Transverse colon (tissue), 4 donors: ENCODE results near the gene NPTN.

ENCODE experiments used
- CTCF ChIP-seq, 5 experiments: fragments of 200-600 bp in 3 of 5; fragments of 450-650 bp in 2 of 5; sonication (generic) in 3 of 5; IDR thresholded peaks; 1 replicate in 2 of 5; 2 replicates in 3 of 5; pipeline ENCODE4 v1.5.1; 2016 to 2017; ENCODE audit warnings: antibody characterized with exemption in 5 of 5, inconsistent platforms in 3 of 5, mild to moderate bottlenecking in 2 of 5, moderate library complexity in 1 of 5
- POLR2AphosphoS5 ChIP-seq, 3 donors: sonication (generic); formaldehyde crosslinking; IDR thresholded peaks; one replicate each; pipeline ENCODE4 v1.6.1; 2016; ENCODE audit warnings: antibody characterized with exemption in 3 of 3

GRCh38 chr15:73584699-73585420 lies 48.3 kb downstream of the NPTN start:
- TF ChIP-seq POLR2AphosphoS5 (IDR thresholded peaks at IDR 0.05) (no peak), CTCF (IDR thresholded peaks at IDR 0.05) (no peak)
